H1 (cell line): ENCODE results near the gene SNX19. TPM values are rescaled to one million over a fixed set of nuclear protein-coding genes. Genes with fewer than 3 reads are reported as not detected.

Source experiments
- EGR1 ChIP-seq: IDR thresholded peaks from 2 replicates; pipeline ENCODE4 v1.6.1; 2011; ENCODE audit warnings: low read depth, low read length, borderline replicate concordance
- polyA plus RNA-seq, 7 experiments: library from polyadenylated mRNA; depleted of rRNA in 3 of 7; stranded (reverse) in 5 of 7; unstranded in 2 of 7; fragments of >200 nt in 5 of 7; fragments of 200-250 nt in 2 of 7; gene quantifications; 1 replicate in 5 of 7; 2 replicates in 1 of 7; 4 replicates in 1 of 7; pipeline versions ENCODE4 v1.2.1 to v1.2.3, GENCODE V29; 2011 to 2013; ENCODE audit warnings: missing spikeins in 2 of 7, mixed read lengths in 2 of 7
- total RNA-seq: library from RNA; stranded (reverse); fragmentation: NEBNext Ultra II Directional; extraction: Animal tissue kit (Norgen Biotek cat#: 25700); gene quantifications from 2 replicates; pipeline ENCODE4 v1.2.1, GENCODE V29; 2021

SNX19 gene
- total and polyA plus RNA-seq, 2 of the 8 experiments (the other 6 are each of a cell fraction or from before 2014, with no cell fraction given), result 15.0 to 25.2 TPM

DNA sequence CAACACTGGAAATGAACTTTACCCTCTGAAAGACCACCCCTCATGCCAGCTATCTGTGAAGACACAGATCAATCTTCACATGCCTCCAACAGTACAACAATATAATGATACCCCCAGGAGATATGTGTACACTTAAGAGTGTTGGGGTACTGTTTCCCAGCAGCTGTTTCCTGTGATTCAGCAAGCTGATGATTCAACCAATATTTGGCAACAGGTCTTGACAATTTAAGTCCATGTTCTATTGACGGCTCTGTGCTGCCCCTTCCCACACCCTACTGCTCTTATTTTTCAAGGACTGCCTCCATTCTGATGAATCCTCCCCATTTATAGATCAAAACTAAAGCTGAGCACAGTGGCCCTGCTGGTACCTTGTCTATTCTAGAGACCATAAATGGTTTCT, 6.6 kb downstream of the SNX19 start (continued):
- TF ChIP-seq EGR1, result no peak
